ENCODE results near the gene TNNI2. TPM values are rescaled to one million over a fixed set of nuclear protein-coding genes. Genes with fewer than 3 reads are reported as not detected.

The TNNI2 gene
- total RNA-seq, 2 donors from 2014 or later: 0.92 TPM; not detected in 1

GRCh38 chr11:1831338-1832210 lies 7.2 kb upstream of the TNNI2 start:
- DNase-seq: peak in 1 of 2 donors; percentile 31
- intact Hi-C loops (cut with DNase I, micrococcal nuclease): loop anchor here (2.0 to 10.0 kb wide), 4 partner anchors 137 to 323 kb away; no protein-coding TSS in a partner anchor
- ATAC-seq: no peak

GRCh38 chr11:1832211-1832919 lies 6.4 kb upstream of the TNNI2 start:
- intact Hi-C loops (cut with DNase I, micrococcal nuclease): loop anchor here (2.0 to 10.0 kb wide), 4 partner anchors 138 to 322 kb away; no protein-coding TSS in a partner anchor
- ATAC-seq (peak; percentile 15), DNase-seq (peak; percentile 39 to 76)

GRCh38 chr11:1832920-1833295 lies 5.9 kb upstream of the TNNI2 start:
- DNase-seq (peak in 1 of 2 donors; percentile 28), ATAC-seq (no peak)
- intact Hi-C loops (cut with DNase I, micrococcal nuclease): loop anchor here (2.0 to 10.0 kb wide), 4 partner anchors 138 to 322 kb away; no protein-coding TSS in a partner anchor

- DNase-seq (peak; percentile 86 to 94), ATAC-seq (peak; percentile 82)
- intact Hi-C loops (cut with DNase I, micrococcal nuclease): loop anchor here (5.0 to 10.0 kb wide), 3 partner anchors 142 to 321 kb away; no protein-coding TSS in a partner anchor
These were observed 4.6 kb upstream of the TNNI2 start for GRCh38 chr11:1834062-1834610.

- peak; percentile 23 for ATAC-seq
- intact Hi-C loops (cut with DNase I, micrococcal nuclease): loop anchor here (5.0 to 10.0 kb wide), 3 partner anchors 143 to 320 kb away; no protein-coding TSS in a partner anchor
- DNase-seq: peak in 1 of 2 donors; percentile 70
These were observed 3.8 kb upstream of the TNNI2 start, which contains the start of gene SYT8 for GRCh38 chr11:1834779-1835670. TSS of gene SYT8 (plus strand) at chr11:1834990. CDS start at chr11:1835106, 116 bp downstream.

GRCh38 chr11:1835671-1836010 lies 3.1 kb upstream of the TNNI2 start:
- no peak for DNase-seq
- no peak for ATAC-seq
- intact Hi-C loops (cut with DNase I, micrococcal nuclease): loop anchor here in 1 of 2 donors (10.0 kb wide), 1 partner anchor 319 kb away; no protein-coding TSS in a partner anchor

- DNase-seq (peak in 1 of 2 donors; percentile 25), ATAC-seq (no peak)
- intact Hi-C loops (cut with DNase I, micrococcal nuclease): loop anchor here in 1 of 2 donors (10.0 kb wide), 1 partner anchor 319 kb away; no protein-coding TSS in a partner anchor
These were observed 2.5 kb upstream of the TNNI2 start for GRCh38 chr11:1836011-1836945.

GRCh38 chr11:1837171-1838076 lies 1.4 kb upstream of the TNNI2 start:
- no peak for ATAC-seq
- DNase-seq: peak; percentile 59 to 75
- intact Hi-C loops (cut with DNase I, micrococcal nuclease): loop anchor here in 1 of 2 donors (10.0 kb wide), 1 partner anchor 317 kb away; no protein-coding TSS in a partner anchor

GRCh38 chr11:1838077-1838425 lies 730 bp upstream of the TNNI2 start:
- peak; percentile 24 to 42 for DNase-seq
- no peak for ATAC-seq
- intact Hi-C loops (cut with DNase I, micrococcal nuclease): loop anchor here in 1 of 2 donors (10.0 kb wide), 1 partner anchor 317 kb away; no protein-coding TSS in a partner anchor

- DNase-seq (peak in 1 of 2 donors; percentile 6), ATAC-seq (no peak)
- intact Hi-C loops (cut with DNase I, micrococcal nuclease): loop anchor here in 1 of 2 donors (10.0 kb wide), 1 partner anchor 315 kb away; no protein-coding TSS in a partner anchor
These were observed 583 bp downstream of the TNNI2 start for GRCh38 chr11:1839204-1839923.

- ATAC-seq (no peak), DNase-seq (peak; percentile 61 to 70)
- intact Hi-C loops (cut with DNase I, micrococcal nuclease): loop anchor here in 1 of 2 donors (10.0 kb wide), 1 partner anchor 315 kb away; no protein-coding TSS in a partner anchor
These were observed 1.4 kb downstream of the TNNI2 start for GRCh38 chr11:1839924-1840779.

GRCh38 chr11:1840780-1841480 lies 2.1 kb downstream of the TNNI2 start:
- intact Hi-C loops (cut with DNase I, micrococcal nuclease): no loop called here
- DNase-seq (peak in 1 of 2 donors; percentile 7), ATAC-seq (no peak)

- ATAC-seq: no peak
- intact Hi-C loops (cut with DNase I, micrococcal nuclease): no loop called here
- DNase-seq: peak in 1 of 2 donors; percentile 4
These were observed 2.8 kb downstream of the TNNI2 start for GRCh38 chr11:1841511-1842148.
